SK-N-SH treated with all-trans-retinoic acid at 6 μM for 48 hours (cell line): ENCODE data around the gene BLMH.

Experiments used
- BACH2 ChIP-seq: fragments of 250-450 bp; sonication (Bioruptor Pico); IDR thresholded peaks from 2 replicates; pipeline ENCODE4 v1.9.0; 2021; ENCODE audit warnings: mild to moderate bottlenecking, borderline replicate concordance
- OSR1 ChIP-seq: fragments of 250-450 bp; sonication (Bioruptor Pico); IDR thresholded peaks from 2 replicates; pipeline ENCODE4 v1.8.0; 2022; ENCODE audit warnings: moderate library complexity, mild to moderate bottlenecking, inconsistent platforms
- POU6F1 ChIP-seq: fragments of 250-450 bp; sonication (Bioruptor Pico); IDR thresholded peaks from 2 replicates; pipeline ENCODE4 v1.8.0; 2021; ENCODE audit warnings: low read depth, mild to moderate bottlenecking, moderate library complexity, borderline replicate concordance
- ZC3H10 ChIP-seq: fragments of 250-450 bp; sonication (Bioruptor Pico); IDR thresholded peaks from 2 replicates; pipeline ENCODE4 v1.5.1; 2021; ENCODE audit warnings: mild to moderate bottlenecking, moderate library complexity

DNA sequence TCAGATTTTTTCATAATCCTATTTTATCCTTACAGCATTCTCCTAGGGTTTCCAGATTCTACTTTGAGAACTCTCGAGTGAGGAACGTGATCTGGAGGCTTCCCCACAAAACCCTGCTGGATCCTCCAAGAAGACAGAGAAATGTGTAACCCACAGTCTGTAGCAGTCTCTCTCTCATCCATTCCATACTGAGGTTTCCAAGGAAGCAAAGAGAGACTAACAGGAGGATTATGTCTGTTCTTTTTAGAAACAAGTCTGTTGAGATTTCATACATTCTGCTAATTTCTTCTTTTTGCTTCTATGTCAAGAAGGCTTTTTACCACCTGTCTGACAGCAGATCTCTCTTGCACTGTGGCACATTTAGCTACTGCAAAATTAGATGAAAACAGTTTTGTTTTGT lies 23.4 kb upstream of the BLMH start:
- TF ChIP-seq OSR1 (CRISPR knock-in tag) (no peak), BACH2 (CRISPR knock-in tag) (no peak), ZC3H10 (CRISPR knock-in tag) (no peak), POU6F1 (CRISPR knock-in tag) (no peak)
